HG03460 (cell line): ENCODE measurements around the gene TEAD1.
"Not testable (repeated sequence)": the region's sequence is repeated elsewhere in the genome, so short reads cannot be mapped to it uniquely, and the experiment has no call there.

Experiments
- ATAC-seq: cut with Tn5 transposase; IDR thresholded peaks from one replicate; pipeline ENCODE4 v1.9.1; 2021; ENCODE audit not compliant: unreplicated experiment

TEAD1 gene

DNA sequence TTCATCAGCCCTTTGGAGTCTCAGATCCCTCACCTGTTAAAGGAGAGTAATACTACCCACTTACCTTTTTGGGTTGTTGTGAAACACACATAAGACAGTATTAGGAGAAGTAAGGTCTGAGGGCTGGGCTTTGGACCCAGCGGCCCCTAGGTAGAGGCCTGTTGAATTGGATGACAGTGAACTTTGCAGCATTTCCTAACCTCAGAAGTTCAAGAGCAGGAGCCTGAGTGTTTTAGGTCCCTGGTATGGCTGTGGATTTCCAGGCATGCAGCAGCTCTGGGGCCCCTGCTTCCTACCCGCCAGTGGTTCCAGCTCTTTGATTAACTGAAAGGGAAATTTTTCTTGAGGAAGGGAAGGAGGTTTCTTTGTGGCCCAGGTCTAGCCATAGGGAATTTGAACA is 58.9 kb downstream of the TEAD1 start:
- no peak for ATAC-seq

GRCh38 chr11:12734625-12735024 is 60.4 kb downstream of the TEAD1 start:
- no peak for ATAC-seq

- no peak for ATAC-seq
These were observed 61.0 kb downstream of the TEAD1 start for GRCh38 chr11:12735262-12735661.

DNA sequence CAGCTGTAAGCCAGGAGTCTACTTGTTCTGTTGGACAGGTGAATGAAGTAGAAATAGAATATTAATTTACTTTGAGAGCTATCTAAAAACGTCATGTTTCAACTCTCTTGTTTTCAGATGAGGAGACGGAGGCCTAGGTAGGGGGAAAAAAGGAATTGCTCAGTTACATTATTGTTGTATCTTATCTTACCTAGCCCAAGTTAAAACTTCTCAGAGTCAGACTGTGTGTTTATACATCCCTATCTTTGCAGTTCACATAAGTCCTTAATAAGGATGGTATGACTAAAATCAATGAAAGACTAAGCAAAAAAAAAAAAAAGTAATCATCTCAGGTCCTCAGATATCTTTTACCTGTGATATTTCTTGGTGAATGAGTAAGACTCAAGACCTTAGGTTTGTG is 62.8 kb downstream of the TEAD1 start:
- ATAC-seq = no peak

DNA sequence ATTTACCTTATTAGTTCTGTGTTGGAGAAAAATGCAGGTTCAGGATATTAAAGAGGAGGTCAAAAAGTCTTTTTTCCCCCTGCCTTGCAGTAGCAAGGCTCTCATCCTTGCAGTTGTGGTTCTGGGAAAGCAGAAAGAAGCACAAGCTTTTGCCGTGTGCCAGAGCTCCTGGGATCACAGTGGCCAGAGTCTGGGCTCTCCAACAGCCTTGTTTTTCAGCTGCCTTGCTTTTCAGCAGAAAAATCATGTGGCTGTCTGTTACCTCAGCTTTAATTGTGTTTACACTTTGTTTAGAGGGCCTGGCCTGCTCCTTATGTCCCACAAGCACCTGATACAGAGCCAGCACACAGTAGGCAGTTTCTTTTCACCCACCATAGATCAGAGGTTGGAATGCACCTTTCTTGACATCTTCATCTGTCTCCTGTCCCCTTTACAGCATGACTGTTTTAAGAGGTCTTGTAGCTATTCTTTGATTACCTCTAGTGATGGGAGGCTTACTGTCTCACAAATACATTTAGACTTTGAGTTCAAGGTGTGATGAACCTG is 67.5 kb downstream of the TEAD1 start:
- no peak for ATAC-seq

DNA sequence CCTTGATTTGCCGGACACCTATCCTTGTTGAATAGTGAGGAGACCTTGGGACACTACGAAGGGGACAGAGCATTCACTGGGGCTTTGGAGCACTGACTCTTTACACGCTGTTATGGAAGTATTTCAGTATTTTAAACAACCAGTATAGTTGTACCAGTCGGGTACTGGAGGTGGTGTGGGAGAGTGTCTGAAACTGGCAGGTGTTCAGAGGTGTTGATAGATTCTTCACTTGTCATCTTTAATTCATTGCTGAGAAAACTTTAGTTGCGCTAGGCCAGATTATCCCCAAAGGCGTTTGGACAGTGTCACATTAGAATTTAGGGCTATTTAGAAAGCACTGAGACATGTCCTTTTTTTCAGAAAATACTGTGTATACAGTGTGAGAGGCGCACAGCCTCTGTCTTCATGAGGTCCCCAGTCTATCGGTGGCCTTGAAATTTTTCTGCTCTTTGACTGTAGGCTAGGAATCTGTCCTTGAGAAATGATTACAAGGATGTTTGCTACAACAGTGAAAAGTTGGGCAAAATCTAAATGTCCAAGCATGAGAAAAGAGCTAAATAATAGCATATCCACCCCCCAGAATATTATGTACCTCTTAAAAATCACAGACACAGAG is 69.7 kb downstream of the TEAD1 start:
- no peak for ATAC-seq

GRCh38 chr11:12744826-12745502 is 70.7 kb downstream of the TEAD1 start:
- ATAC-seq = no peak

DNA sequence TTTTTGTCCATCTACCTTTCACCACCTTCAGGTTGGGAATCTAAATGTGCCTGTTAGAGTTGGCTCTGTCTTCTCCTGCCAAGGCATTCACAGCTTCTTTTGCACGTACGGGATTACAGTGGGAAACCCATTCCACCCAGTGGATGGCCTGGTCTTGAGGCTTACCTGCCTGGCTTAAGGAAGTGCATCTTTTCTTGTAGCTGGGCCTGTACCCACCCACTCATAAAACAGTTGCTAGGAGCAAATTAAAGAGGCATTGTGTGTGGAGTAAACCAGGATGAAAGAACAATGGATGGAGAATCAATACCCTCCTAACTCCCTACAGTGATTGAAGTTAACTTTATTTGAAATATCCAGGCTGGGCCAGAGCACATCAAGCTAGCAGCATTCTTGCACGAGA is 71.6 kb downstream of the TEAD1 start:
- ATAC-seq = no peak

DNA sequence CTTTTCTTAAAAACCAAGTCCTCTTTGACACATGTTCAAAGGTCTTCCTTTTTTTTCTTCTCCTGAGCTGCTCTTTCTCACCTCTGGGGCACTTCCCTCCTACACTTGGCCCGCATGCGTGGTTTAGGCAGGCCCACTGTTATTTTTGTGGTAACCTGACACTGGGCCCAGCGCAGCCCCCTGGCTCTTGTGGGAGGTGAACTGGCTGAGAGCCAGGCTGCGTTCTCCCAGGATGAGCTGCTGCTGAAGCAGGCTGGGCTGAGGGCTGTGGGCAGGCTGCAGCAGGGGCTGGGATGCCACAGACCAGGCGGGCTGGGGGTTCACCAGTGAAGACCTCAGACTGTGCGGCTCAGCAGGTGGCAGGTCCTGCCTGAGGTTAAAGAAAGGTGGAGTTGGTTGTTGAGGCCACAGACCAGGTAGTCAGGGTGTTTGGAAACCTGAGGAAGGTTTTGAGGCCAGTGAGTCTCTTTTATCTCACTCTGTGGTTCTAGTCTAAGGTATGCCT is 72.4 kb downstream of the TEAD1 start:
- ATAC-seq = no peak

GRCh38 chr11:12748561-12748960 is 74.3 kb downstream of the TEAD1 start:
- ATAC-seq = no peak

DNA sequence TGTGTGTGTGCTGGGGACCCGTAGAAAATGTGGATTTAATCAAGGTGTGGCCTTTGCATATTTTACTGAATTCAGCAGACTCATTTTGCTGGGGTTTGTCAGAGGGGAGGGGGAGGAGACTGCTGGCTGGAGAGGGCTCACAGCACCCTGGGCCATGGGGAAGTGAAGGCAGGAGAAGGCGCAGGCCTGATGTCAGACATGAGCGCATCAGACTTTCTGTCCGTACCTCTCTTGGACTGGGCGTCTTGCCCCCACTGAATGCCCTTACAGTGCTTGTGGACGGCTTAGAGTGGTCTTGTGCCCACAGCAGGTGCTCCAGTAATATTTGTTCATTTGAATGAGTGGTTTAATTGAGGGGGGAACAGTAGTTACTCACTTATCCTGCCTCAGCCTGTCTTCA is 75.2 kb downstream of the TEAD1 start:
- ATAC-seq = no peak

GRCh38 chr11:12750181-12750580 is 76.0 kb downstream of the TEAD1 start:
- ATAC-seq = no peak

GRCh38 chr11:12752868-12753524 is 78.8 kb downstream of the TEAD1 start:
- ATAC-seq = no peak

GRCh38 chr11:12754021-12754420 is 79.8 kb downstream of the TEAD1 start:
- ATAC-seq = no peak

DNA sequence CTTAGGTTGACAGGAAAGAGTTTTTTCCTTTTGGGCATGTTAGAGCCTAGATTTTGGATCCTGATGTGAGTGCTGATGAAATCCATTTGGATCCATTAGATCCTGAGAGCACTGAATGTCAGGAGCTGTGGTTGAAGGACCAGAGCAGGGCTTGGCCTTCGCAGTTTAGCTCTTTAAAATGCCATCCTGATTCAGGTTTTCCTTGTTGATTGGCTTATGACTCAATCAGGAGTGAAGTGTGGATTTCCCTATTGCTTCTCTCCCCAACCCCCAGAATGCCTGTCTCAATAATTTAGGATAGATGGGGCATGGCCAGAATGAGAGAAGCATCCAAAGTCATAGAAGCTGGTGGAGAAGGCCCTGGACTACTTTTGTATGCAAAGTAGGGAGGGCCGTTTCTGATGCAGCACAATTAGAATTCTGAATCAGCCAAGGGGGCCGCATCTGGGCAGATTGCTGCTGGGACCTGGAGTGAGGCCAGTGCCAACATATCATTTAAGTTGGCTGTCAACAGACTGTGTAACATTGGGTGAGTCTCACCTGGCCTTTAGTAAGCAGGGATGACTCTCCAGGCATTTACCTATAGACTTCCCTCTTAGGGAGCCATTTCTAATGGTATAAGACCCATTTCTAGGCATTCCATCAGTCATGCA is 80.5 kb downstream of the TEAD1 start:
- ATAC-seq = no peak

DNA sequence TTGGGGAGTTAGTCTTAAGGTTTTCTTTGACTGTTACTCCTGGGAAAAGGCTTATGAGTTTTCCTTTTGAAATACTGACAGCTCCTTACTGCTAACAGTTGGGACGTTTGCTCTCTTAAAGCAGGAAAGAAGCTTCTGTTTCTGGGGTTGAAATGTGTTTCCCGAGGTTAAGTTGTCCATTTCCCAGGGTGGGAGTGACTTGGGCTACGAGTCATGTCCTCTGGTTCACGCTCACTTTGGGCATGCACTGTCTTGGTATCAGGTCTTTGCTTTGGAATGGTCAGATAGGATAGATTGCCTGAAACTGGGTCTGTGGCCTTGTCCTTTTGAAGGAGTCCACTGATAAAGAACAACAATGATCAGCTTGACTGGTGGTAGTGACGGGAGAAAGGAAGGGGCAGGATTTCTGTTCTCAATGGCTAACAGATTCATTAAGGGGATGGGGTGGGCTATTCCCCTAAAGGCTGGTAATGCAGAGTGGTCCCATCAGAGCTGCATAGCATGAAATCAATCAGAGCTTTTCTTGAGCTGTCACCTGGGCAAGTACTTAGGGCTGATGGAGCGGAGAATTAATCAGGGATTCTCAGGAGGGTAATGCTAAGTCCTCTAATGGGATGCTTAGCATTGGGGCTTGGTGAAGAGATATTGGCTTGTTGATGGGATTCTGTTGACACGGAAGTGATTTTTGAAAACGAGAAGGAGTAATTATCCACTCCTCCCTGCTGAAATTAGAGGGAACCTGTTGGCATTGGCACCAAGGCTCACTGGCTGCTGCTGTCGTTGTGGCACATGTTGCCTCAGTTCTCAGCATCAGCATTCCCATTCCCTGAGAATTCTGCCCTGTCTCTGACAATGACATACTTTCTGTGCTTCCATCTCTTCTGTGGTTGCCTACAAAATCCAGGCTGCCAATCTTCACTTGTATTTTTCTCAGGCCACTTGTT is 81.6 kb downstream of the TEAD1 start:
- ATAC-seq = no peak

GRCh38 chr11:12756454-12756806 is 82.2 kb downstream of the TEAD1 start:
- ATAC-seq = no peak

- no peak for ATAC-seq
These were observed 82.6 kb downstream of the TEAD1 start for GRCh38 chr11:12756867-12757266.

DNA sequence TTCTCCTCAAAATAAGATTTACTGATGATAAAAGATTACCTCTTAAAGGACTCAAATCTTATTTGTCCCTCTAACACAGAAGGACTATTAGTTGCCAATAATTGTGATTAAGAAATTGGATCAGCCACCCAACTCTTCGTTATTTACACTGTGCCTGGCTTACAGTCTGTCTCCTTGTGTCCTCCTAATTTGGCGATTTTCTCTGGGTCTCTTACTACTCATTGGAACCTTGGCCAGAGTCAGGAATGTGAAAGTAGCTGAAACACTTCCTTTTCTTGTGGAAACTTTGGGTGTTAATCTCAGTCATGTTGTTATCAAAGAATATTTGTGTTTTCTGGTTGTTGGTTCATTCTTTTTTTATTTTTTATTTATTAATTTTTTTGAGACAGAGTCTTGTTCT is 83.2 kb downstream of the TEAD1 start:
- no peak for ATAC-seq

DNA sequence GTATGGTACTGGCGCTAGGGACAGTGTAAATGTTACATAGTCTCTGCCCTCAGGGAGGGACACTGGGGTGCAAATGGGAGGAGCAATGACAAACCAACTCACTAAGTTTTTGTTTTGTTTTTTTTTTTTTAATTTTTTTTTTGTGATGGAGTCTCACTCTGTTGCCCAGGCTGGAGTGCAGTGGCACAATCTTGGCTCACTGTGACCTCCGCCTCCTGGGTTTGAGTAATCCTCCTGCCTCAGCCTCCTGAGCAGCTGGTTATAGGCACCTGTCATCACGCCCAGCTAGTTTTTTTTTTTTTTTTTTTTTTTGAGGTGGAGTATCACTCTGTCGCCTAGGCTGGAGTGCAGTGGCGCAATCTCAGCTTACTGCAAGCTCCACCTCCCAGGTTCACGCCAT is 83.9 kb downstream of the TEAD1 start:
- ATAC-seq = not testable (repeated sequence)
